GM12875 (cell line): ENCODE results near the gene ATRNL1.
"Not testable (repeated sequence)": the region's sequence is repeated elsewhere in the genome, so short reads cannot be mapped to it uniquely, and the experiment has no call there.

ENCODE experiments used
- H3K4me3 ChIP-seq: one replicate; pipeline ENCODE4 v1.5.1; 2011; ENCODE audit warnings: low read depth, low read length, control low read depth
- TF ChIP-seq, protein P1 (sequence below): IDR thresholded peaks from 2 replicates; pipeline ENCODE4 v1.5.1; 2011; ENCODE audit warnings: low read depth, mild to moderate bottlenecking, control low read depth, inconsistent platforms, low read length, moderate library complexity, borderline replicate concordance; ENCODE audit not compliant: insufficient read depth

ATRNL1 gene

DNA sequence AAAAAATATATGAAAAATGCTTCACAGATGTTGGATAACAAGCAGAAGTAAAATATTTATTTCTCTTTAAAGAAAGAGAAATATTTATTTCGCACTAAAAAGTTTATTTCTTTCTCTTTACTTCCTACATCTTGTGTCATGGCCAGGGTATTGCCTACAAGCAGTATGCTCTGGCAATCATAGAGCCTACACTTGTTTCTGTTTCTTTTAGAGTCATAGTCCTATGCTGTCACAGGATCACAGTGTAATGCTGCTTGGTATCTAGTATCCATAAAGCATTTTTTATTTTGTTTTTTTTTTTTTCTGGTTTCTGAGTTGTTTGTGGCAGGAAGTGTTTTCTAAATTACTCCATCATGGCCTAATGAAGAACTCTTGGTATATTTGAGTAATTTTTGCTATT is 116.0 kb downstream of the ATRNL1 start:
- H3K4me3 ChIP-seq, result no peak overlapping the region
- TF ChIP-seq, protein P1, sequence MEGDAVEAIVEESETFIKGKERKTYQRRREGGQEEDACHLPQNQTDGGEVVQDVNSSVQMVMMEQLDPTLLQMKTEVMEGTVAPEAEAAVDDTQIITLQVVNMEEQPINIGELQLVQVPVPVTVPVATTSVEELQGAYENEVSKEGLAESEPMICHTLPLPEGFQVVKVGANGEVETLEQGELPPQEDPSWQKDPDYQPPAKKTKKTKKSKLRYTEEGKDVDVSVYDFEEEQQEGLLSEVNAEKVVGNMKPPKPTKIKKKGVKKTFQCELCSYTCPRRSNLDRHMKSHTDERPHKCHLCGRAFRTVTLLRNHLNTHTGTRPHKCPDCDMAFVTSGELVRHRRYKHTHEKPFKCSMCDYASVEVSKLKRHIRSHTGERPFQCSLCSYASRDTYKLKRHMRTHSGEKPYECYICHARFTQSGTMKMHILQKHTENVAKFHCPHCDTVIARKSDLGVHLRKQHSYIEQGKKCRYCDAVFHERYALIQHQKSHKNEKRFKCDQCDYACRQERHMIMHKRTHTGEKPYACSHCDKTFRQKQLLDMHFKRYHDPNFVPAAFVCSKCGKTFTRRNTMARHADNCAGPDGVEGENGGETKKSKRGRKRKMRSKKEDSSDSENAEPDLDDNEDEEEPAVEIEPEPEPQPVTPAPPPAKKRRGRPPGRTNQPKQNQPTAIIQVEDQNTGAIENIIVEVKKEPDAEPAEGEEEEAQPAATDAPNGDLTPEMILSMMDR, result no peak

DNA sequence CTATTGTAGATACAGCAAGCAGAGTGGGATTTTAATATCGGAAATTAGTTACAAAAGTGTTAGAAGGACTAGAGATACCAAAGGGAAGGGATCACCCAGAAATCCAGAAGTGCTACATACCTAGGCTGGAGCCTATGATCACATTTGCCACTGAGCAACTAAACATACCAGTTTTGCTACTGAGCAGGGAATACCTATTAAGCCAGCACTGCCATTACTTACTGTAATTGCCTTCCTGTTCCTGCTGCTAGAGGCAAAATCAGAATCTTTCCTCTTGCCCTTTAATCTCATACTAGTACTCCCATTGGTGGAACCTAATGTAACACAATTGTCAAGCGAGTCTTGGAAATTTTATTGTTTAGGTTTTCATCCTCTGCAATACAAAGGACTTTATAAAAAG is 121.7 kb downstream of the ATRNL1 start:
- TF ChIP-seq, protein P1, result no peak
- no peak overlapping the region for H3K4me3 ChIP-seq

DNA sequence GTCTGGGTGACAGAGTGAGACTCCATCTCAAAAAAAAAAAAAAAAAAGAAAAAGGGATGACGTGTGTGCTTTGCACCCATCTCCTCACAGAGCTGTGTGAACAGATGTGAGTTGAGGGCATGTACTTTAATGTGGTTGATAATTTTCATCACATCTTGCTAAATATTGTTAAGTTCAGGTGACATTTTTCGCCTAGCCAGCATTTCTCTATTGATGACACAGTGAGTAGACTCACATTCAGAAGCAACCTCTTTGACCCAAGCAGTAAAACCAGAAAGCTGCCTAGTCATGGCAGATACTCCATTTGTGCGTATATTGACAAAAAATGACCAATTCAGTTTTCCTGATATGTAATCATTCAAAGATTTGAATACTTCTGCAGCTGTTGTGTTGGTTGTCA is 126.0 kb downstream of the ATRNL1 start:
- no peak overlapping the region for H3K4me3 ChIP-seq
- TF ChIP-seq, protein P1, result no peak

DNA sequence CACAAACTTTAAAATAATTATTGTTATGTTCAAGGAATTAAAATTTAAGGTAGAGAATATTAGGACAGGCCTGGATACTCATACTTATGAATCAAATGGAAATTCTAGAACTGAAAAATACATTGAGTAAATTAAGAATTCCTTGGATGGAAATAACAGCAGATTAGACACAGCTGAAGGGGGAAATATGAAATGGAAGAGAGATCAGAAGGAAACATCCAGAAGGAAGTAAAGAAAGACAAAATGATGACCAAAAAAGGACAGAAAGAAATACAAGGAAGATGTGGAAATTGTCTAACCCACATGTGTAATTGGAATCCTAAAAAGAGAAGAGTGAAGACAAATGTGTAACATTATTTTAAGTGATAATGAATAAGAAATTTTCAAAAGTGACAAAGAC is 128.9 kb downstream of the ATRNL1 start:
- H3K4me3 ChIP-seq, result no peak overlapping the region
- TF ChIP-seq, protein P1, result no peak

DNA sequence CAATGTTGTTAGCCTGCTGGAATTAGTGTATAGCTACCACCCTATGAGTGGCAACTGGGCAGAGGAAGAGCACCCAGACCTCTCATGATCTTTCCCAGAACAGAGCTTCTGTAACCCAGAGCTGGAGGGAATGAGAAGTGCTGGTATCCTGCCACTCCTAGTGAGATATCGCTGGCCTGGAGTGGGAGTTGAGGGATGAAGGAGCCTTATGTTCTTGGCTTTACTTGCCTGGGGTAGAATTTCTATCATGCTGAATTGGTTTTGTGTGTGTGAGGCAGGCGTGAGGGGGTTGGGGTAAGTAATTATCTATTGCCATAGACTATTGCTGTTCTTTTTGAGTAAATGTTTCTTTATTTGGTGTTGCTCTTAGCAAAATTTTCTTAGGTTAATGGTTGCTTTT is 146.6 kb downstream of the ATRNL1 start:
- TF ChIP-seq, protein P1, result no peak
- H3K4me3 ChIP-seq, result no peak overlapping the region

DNA sequence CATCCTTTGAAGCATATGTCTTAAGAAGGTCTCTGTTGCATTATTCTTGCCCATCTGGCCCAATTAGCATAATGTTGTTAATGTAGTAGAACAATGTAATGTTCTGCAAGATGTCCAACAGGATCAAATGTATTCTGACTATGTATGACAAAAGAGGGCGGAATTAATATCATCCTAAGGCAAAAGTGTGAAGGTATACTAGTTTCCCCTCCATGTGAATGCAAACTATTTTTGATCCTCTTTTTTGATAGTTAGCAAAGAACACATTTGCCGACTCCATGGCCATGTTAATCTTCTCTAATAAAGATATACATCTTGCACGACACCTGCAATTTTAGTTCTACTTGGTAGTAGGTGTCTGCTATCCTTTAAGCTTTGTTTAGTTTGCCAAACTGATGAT is 157.6 kb downstream of the ATRNL1 start:
- TF ChIP-seq, protein P1, result no peak
- H3K4me3 ChIP-seq, result no peak overlapping the region

DNA sequence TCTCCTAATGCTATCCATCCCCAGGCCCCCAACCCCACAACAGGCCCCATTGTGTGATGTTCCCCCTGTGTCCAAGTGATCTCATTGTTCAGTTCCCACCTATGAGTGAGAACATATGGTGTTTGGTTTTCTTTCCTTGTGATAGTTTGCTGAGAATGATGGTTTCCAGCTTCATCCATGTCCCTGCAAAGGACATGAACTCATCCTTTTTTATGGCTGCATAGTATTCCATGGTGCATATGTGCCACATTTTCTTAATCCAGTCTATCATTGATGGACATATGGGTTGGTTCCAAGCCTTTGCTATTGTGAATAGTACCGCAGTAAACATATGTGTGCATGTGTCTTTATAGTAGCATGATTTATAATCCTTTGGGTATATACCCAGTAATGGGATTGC is 160.6 kb downstream of the ATRNL1 start:
- H3K4me3 ChIP-seq, result not testable (repeated sequence)

DNA sequence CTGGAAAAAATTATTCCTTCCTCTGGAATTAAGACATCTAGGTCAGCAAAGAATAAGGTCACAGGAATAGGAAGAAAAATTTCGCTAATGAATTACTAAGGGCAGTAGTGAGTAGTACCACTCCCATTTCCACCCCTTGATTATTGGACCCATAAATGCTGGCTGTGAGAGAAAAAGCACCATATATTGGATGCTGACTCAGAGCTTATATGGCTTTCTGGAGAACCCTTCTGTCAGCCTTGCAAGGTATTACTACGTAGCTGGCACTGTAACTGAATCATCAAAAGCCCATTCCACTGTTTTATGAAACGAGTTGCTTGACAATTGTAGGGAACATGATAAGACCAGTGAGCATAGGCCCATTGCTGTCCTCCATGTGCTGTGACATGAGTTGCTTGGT is 179.3 kb downstream of the ATRNL1 start:
- no peak overlapping the region for H3K4me3 ChIP-seq
- TF ChIP-seq, protein P1, result no peak
